HG03097 (cell line): Measurements from ENCODE around the gene NUDT4.
"Not testable (repeated sequence)": the region's sequence is repeated elsewhere in the genome, so short reads cannot be mapped to it uniquely, and the experiment has no call there.

Experiments used
- ATAC-seq: cut with Tn5 transposase; IDR thresholded peaks from one replicate; pipeline ENCODE4 v1.9.1; 2021; ENCODE audit not compliant: unreplicated experiment, low FRiP score

The NUDT4 gene

GRCh38 chr12:93425736-93426411 is 48.1 kb downstream of the NUDT4 start:
- ATAC-seq, result no peak

- no peak for ATAC-seq
These were observed 48.7 kb downstream of the NUDT4 start for GRCh38 chr12:93426412-93426805.

GRCh38 chr12:93427779-93428564 is 50.2 kb downstream of the NUDT4 start:
- ATAC-seq, result no peak

GRCh38 chr12:93429448-93429847 is 51.7 kb downstream of the NUDT4 start:
- ATAC-seq, result no peak

GRCh38 chr12:93429852-93430251 is 52.1 kb downstream of the NUDT4 start:
- no peak for ATAC-seq

GRCh38 chr12:93430280-93430679 is 52.6 kb downstream of the NUDT4 start:
- no peak for ATAC-seq

GRCh38 chr12:93432031-93432430 is 54.3 kb downstream of the NUDT4 start:
- not testable (repeated sequence) for ATAC-seq

- ATAC-seq, result no peak
These were observed 56.6 kb downstream of the NUDT4 start for GRCh38 chr12:93434256-93434865.

GRCh38 chr12:93438266-93439050 is 60.7 kb downstream of the NUDT4 start:
- no peak for ATAC-seq

GRCh38 chr12:93440043-93440835 is 62.5 kb downstream of the NUDT4 start:
- no peak for ATAC-seq

- ATAC-seq, result peak; percentile 1
These were observed 63.4 kb downstream of the NUDT4 start for GRCh38 chr12:93441081-93441616.

- ATAC-seq, result peak; percentile 78
These were observed 64.1 kb downstream of the NUDT4 start, which contains the start of gene UBE2N for GRCh38 chr12:93441617-93442410. TSS of gene UBE2N (minus strand) at chr12:93441947. CDS start at chr12:93441884, 63 bp downstream.

- no peak for ATAC-seq
These were observed 65.0 kb downstream of the NUDT4 start for GRCh38 chr12:93442411-93443340.

- ATAC-seq, result no peak
These were observed 65.9 kb downstream of the NUDT4 start for GRCh38 chr12:93443576-93443975.

GRCh38 chr12:93447555-93448290 is 70.0 kb downstream of the NUDT4 start:
- ATAC-seq, result no peak

- no peak for ATAC-seq
These were observed 71.1 kb downstream of the NUDT4 start for GRCh38 chr12:93448796-93449195.

GRCh38 chr12:93449277-93449676 is 71.6 kb downstream of the NUDT4 start:
- no peak for ATAC-seq
